Fibroblast of lung (primary cell): ENCODE measurements around the gene BCL2. TPM values are rescaled to one million over a fixed set of nuclear protein-coding genes. Genes with fewer than 3 reads are reported as not detected.
A peak's percentile ranks its signal among the peaks of the same experiment; 100 is the strongest.

Experiments used
- DNase-seq, 2 donors: peaks; one replicate each; pipeline versions ENCODE4 v3.0.0 to v3.0.0-alpha.2; 2010; ENCODE audit warnings: low read depth in 2 of 2
- H2AFZ ChIP-seq: 2 replicates; pipeline ENCODE4 v1.5.1; 2012; ENCODE audit warnings: low read length, control low read depth, inconsistent platforms
- H3K27ac ChIP-seq: 2 replicates; pipeline ENCODE4 v1.5.1; 2011; ENCODE audit warnings: low read length, control low read depth; ENCODE audit not compliant: insufficient read depth
- H3K27me3 ChIP-seq: 2 replicates; pipeline ENCODE4 v1.5.1; 2011; ENCODE audit warnings: mild to moderate bottlenecking, low read length; ENCODE audit not compliant: control insufficient read depth, insufficient read depth
- H3K36me3 ChIP-seq: 2 replicates; pipeline ENCODE4 v1.5.1; 2011; ENCODE audit warnings: low read length; ENCODE audit not compliant: control insufficient read depth, insufficient read depth
- H3K4me1 ChIP-seq: 2 replicates; pipeline ENCODE4 v1.5.1; 2011; ENCODE audit warnings: low read length; ENCODE audit not compliant: control insufficient read depth, insufficient read depth; ENCODE audit errors: extremely low read depth
- H3K4me2 ChIP-seq: 2 replicates; pipeline ENCODE4 v1.5.1; 2011; ENCODE audit warnings: low read length, control low read depth; ENCODE audit not compliant: insufficient read depth; ENCODE audit errors: extremely low read depth
- H3K4me3 ChIP-seq, 4 experiments: fragments of 200-600 bp in 1 of 4; sonication (generic) in 1 of 4; replicated peaks in 1 of 4; 2 replicates each; pipeline ENCODE4 v1.5.1; 2011 to 2016; ENCODE audit warnings: low read length in 4 of 4, low read depth in 3 of 4, mild to moderate bottlenecking in 3 of 4, control low read depth in 2 of 4, inconsistent platforms in 1 of 4, mixed read lengths in 1 of 4; ENCODE audit not compliant: insufficient read depth in 1 of 4; ENCODE audit errors: control extremely low read depth in 1 of 4
- H3K79me2 ChIP-seq: 2 replicates; pipeline ENCODE4 v1.5.1; 2012; ENCODE audit warnings: mild to moderate bottlenecking, low read length, inconsistent platforms; ENCODE audit not compliant: control insufficient read depth, insufficient read depth
- H3K9ac ChIP-seq: 2 replicates; pipeline ENCODE4 v1.5.1; 2011; ENCODE audit warnings: mild to moderate bottlenecking, low read length, control low read depth; ENCODE audit not compliant: insufficient read depth
- H3K9me3 ChIP-seq: 2 replicates; pipeline ENCODE4 v1.5.1; 2012; ENCODE audit warnings: low read depth, low read length; ENCODE audit not compliant: control insufficient read depth, insufficient read depth
- H4K20me1 ChIP-seq: 2 replicates; pipeline ENCODE4 v1.5.1; 2011; ENCODE audit warnings: low read length; ENCODE audit not compliant: control insufficient read depth, insufficient read depth; ENCODE audit errors: extremely low read depth
- EZH2 ChIP-seq: IDR thresholded peaks from 2 replicates; pipeline ENCODE4 v1.5.1; 2012; ENCODE audit warnings: low read length, control low read depth, mild to moderate bottlenecking; ENCODE audit errors: missing control alignments
- polyA plus RNA-seq, 2 donors: library from polyadenylated mRNA; depleted of rRNA in 1 of 2; stranded (reverse) in 1 of 2; unstranded in 1 of 2; fragments of >200 nt; gene quantifications; 2 replicates each; pipeline ENCODE4 v1.2.1, GENCODE V29; 2011 to 2012; ENCODE audit warnings: missing spikeins in 1 of 2
- total RNA-seq: library from RNA; depleted of rRNA; stranded (reverse); fragments of >200 nt; gene quantifications from 2 replicates; pipeline ENCODE4 v1.2.1, GENCODE V29; 2014
- TF ChIP-seq, protein P1 (sequence below), 2 donors: IDR thresholded peaks in 1 of 2; conservative IDR thresholded peaks in 1 of 2; 1 replicate in 1 of 2; 2 replicates in 1 of 2; pipeline ENCODE4 v1.5.1; 2011 to 2012; ENCODE audit warnings: low read length in 2 of 2, control low read depth in 1 of 2, inconsistent platforms in 1 of 2, low read depth in 1 of 2, mild to moderate bottlenecking in 1 of 2

Gene BCL2
- total and polyA plus RNA-seq, 2 donors (not counting 1 experiment from before 2014, with no cell fraction given) = 1.5 to 3.6 TPM

DNA sequence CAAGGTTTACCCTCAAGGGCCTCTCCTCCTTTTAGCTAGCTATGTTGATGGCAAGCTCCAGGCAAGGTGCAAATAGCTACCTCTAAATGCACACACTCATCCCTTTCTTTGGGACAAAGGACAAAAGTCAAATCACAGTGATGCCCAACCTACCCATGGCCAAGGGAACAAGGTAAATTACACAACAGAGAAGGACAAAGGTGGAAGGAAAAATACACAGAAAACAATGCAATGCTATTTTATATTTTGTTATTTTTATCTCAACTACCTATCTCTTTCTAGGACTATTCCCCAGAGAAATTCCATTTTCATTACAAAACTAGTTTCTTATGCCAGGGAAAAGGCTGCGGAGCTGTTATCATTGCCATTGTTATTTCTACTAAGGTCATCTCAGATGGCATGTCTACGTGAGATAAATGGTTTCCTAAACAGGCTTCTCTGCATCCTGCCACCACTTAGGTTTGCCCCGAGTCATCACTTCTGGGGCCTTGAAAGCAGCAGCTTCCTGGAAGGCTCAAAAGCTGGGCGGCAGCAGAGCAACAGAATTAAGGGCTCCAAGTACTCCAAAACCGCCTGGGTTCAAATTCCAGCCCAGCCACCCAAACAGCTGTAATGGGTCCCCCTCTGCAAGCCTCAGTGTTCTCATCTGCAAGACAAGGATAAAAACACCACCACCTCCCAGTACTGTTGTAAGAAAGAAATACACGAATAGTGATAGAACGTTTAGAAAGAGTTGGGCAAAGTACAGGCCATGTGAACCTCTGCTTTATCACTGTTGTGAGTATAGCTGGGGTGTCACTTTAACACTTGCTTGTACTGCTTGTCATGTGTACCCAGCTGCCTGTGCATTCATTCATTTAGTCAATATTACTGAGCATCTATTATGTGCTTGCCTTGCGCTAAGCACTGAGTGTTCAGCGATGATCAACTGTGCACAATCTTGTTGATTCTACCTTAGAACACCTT lies 20.9 kb downstream of the BCL2 start:
- no peak for TF ChIP-seq EZH2
- TF ChIP-seq, protein P1, sequence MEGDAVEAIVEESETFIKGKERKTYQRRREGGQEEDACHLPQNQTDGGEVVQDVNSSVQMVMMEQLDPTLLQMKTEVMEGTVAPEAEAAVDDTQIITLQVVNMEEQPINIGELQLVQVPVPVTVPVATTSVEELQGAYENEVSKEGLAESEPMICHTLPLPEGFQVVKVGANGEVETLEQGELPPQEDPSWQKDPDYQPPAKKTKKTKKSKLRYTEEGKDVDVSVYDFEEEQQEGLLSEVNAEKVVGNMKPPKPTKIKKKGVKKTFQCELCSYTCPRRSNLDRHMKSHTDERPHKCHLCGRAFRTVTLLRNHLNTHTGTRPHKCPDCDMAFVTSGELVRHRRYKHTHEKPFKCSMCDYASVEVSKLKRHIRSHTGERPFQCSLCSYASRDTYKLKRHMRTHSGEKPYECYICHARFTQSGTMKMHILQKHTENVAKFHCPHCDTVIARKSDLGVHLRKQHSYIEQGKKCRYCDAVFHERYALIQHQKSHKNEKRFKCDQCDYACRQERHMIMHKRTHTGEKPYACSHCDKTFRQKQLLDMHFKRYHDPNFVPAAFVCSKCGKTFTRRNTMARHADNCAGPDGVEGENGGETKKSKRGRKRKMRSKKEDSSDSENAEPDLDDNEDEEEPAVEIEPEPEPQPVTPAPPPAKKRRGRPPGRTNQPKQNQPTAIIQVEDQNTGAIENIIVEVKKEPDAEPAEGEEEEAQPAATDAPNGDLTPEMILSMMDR (conservative IDR thresholded peaks at IDR 0.05 in 1 of 2, IDR thresholded peaks at IDR 0.05 in 1 of 2; ENCODE audit: low read depth in 1 of 2, low read length in 2 of 2) = no peak
- H3K4me3 ChIP-seq = no peak overlapping the region
- no peaks in the 10 kb centered on the region for H3K4me1 ChIP-seq
- no peaks in the 10 kb centered on the region for H4K20me1 ChIP-seq
- no peak overlapping the region for H2AFZ ChIP-seq
- no peaks in the 10 kb centered on the region for H3K79me2 ChIP-seq
- no peaks in the 10 kb centered on the region for H3K36me3 ChIP-seq
- H3K9me3 ChIP-seq = no peaks in the 10 kb centered on the region
- H3K27me3 ChIP-seq = no peaks in the 10 kb centered on the region
- no peak overlapping the region for H3K4me2 ChIP-seq
- no peak overlapping the region for H3K9ac ChIP-seq
- peak in 1 of 2 donors; percentile 49 for DNase-seq
- no peak overlapping the region for H3K27ac ChIP-seq

DNA sequence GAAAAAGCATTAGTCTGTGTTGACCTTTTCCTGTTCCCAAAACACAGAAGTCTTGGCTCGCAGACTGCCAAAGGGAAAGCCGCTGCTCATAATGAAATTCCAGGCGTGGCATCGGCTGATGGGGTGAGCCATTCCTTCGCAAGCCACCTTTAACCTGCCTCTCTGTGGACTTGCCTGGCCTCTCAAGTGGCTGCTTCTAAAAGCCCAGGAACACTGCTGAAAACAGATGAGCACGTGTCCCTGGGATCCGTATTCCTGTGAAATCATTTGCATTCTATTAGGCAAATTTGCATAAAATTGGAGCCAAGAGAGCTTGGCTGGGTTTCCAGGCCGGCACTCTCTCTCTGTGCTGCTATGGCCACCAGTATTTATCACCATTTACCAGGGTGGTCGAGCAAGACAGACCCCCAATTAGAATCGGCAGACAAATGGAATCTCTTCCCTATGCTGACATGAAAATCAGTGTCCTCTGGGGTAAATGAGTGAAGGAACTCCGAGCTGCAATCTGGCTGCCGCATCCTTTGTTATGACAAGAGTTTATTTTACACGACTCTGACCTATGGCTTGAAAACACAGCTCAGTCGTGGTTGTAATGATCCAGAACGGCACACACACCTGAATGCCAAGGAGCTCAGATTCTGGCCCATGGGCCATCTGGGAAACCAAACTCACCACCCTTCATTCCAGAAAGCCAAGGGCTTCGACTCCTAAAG lies 21.7 kb downstream of the BCL2 start:
- Histone ChIP-seq H4K20me1 (no peaks in the 10 kb centered on the region), H2AFZ (no peak overlapping the region), H3K79me2 (no peaks in the 10 kb centered on the region), H3K9me3 (no peaks in the 10 kb centered on the region), H3K27ac (no peak overlapping the region), H3K4me2 (no peak overlapping the region), H3K27me3 (no peaks in the 10 kb centered on the region), H3K4me1 (no peaks in the 10 kb centered on the region), H3K9ac (no peak overlapping the region), H3K4me3 (no peak overlapping the region), H3K36me3 (no peaks in the 10 kb centered on the region)
- peak in 1 of 2 donors; percentile 26 for DNase-seq
- TF ChIP-seq, protein P1 (conservative IDR thresholded peaks at IDR 0.05 in 1 of 2, IDR thresholded peaks at IDR 0.05 in 1 of 2; ENCODE audit: low read depth in 1 of 2, low read length in 2 of 2) = no peak

DNA sequence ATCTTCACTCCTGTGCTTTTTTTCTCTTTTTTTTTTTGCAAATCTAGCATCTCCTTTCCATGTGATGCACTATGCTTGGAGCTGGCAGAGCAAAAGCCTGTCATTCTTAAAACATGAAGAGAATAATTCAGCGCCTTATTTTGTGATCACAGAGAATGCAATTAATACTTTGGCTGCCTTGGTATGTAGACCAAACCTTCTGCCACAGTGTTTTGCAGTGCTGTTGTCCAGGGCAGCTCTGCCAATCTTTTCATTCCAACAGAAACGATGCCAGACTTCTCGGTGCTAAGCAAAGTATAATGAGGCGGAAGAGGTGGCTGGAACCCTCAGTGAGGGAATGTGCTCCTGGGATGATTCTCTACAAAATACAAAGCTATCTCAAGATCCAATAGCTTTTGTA lies 25.6 kb downstream of the BCL2 start:
- Histone ChIP-seq H3K4me3 (no peak overlapping the region), H3K9ac (no peak overlapping the region), H3K4me1 (no peaks in the 10 kb centered on the region), H3K79me2 (no peaks in the 10 kb centered on the region), H3K9me3 (no peaks in the 10 kb centered on the region), H3K27me3 (no peaks in the 10 kb centered on the region), H3K4me2 (no peak overlapping the region), H4K20me1 (no peaks in the 10 kb centered on the region), H2AFZ (no peak overlapping the region), H3K36me3 (no peaks in the 10 kb centered on the region), H3K27ac (no peak overlapping the region)
- no peak for TF ChIP-seq EZH2
- TF ChIP-seq, protein P1 (conservative IDR thresholded peaks at IDR 0.05 in 1 of 2, IDR thresholded peaks at IDR 0.05 in 1 of 2; ENCODE audit: low read depth in 1 of 2, low read length in 2 of 2) = no peak
- no peak for DNase-seq
